K562 (cell line): Measurements from ENCODE around the gene TLN1.

Experiments
- DLX4 ChIP-seq: fragments of 250-450 bp; sonication (Bioruptor Pico); IDR thresholded peaks from 2 replicates; pipeline ENCODE4 v1.6.1; 2021; ENCODE audit warnings: mild to moderate bottlenecking
- HDGF ChIP-seq: fragments of 450-650 bp; IDR thresholded peaks from 2 replicates; pipeline ENCODE4 v1.6.1; 2016
- SOX6 ChIP-seq: fragments of 450-650 bp; IDR thresholded peaks from 2 replicates; pipeline ENCODE4 v1.6.1; 2014; ENCODE audit warnings: mild to moderate bottlenecking
- TCF7L2 ChIP-seq: fragments of 150-350 bp; IDR thresholded peaks from 2 replicates; pipeline ENCODE4 v1.6.1; 2016; ENCODE audit warnings: low read depth, mild to moderate bottlenecking, low read length, moderate library complexity
- ZNF592 ChIP-seq: fragments of 450-650 bp; IDR thresholded peaks from 2 replicates; pipeline ENCODE4 v1.6.1; 2017; ENCODE audit warnings: antibody characterized with exemption, mild to moderate bottlenecking

GRCh38 chr9:35659340-35659739 lies 72.7 kb downstream of the TLN1 start:
- TF ChIP-seq HDGF (no peak), SOX6 (no peak), TCF7L2 (no peak), DLX4 (CRISPR knock-in tag) (no peak), ZNF592 (no peak)
